ENCODE measurements around the gene MAP1B. TPM values are rescaled to one million over a fixed set of nuclear protein-coding genes. Genes with fewer than 3 reads are reported as not detected.

The MAP1B gene
- total and polyA plus RNA-seq, 9 of the 15 experiments (the other 6 are each of a cell fraction or from before 2014, with no cell fraction given): 5.2 to 66.1 (median 17.3) TPM

- TF ChIP-seq PCBP1 (IDR thresholded peaks at IDR 0.05; ENCODE audit: low read depth, low read length, poor library complexity, severe bottlenecking) (no peak), ETV5 (CRISPR knock-in tag; IDR thresholded peaks at IDR 0.05; ENCODE audit: low read depth) (no peak), ZNF280A (IDR thresholded peaks at IDR 0.05; ENCODE audit: low read depth, partially characterized antibody) (no peak), HINFP (tag; conservative IDR thresholded peaks at IDR 0.05; ENCODE audit: low read depth) (no peak), ZZZ3 (IDR thresholded peaks at IDR 0.05) (no peak), NR2C1 (IDR thresholded peaks at IDR 0.05) (no peak), NR2C1 (tag; IDR thresholded peaks at IDR 0.05) (no peak), STAT5A (IDR thresholded peaks at IDR 0.05; ENCODE audit: borderline replicate concordance, low read length) (no peak), CHD4 (IDR thresholded peaks at IDR 0.05; ENCODE audit: insufficient read depth, insufficient replicate concordance, low read depth, low read length, poor library complexity, severe bottlenecking) (no peak), NR2C2 (CRISPR knock-in tag; IDR thresholded peaks at IDR 0.05) (no peak), NR2C2 (tag; IDR thresholded peaks at IDR 0.05) (no peak), HMGXB4 (CRISPR knock-in tag; IDR thresholded peaks at IDR 0.05) (no peak)
- in situ Hi-C loops (cut with MboI): no loop called here
- ChIA-PET POLR2A (interaction anchor here (1.0 kb wide), 1 partner anchor 8 kb away, joined by 3 read pairs; no protein-coding TSS in a partner anchor), CTCF (ENCODE audit: low intra/inter-chr PET ratio) (no interaction called here)
- Histone ChIP-seq H3K4me3 (no peak overlapping the region), H4K20me1 (replicated peaks; ENCODE audit: control insufficient read depth, insufficient read depth, low read length) (no peaks in the 10 kb centered on the region), H3K9ac (ENCODE audit: insufficient read depth in 1 of 2, low read depth in 2 of 2, low read length in 2 of 2) (no peak overlapping the region), H3K27ac (ENCODE audit: extremely low read depth, low read depth, low read length) (no peak overlapping the region), H3K36me3 (ENCODE audit: control insufficient read depth, insufficient read depth, low read length) (peaks cover 17% of the 10 kb centered on the region; the same call in 2 of the 3 replicates), H3K4me1 (replicated peaks in 1 of 2; ENCODE audit: control insufficient read depth in 2 of 2, insufficient read depth in 2 of 2, low read length in 2 of 2) (peaks cover 3 to 14% of the 10 kb centered on the region in 2 experiments; a peak in 3 of 5 replicates), H3K4me2 (ENCODE audit: insufficient read depth, low read length) (no peak overlapping the region), H3K9me3 (replicated peaks; ENCODE audit: control insufficient read depth, insufficient read depth, low read depth, low read length) (no peaks in the 10 kb centered on the region), H3K9me1 (ENCODE audit: control insufficient read depth, insufficient read depth, low read length) (no peaks in the 10 kb centered on the region), H2AFZ (ENCODE audit: low read depth, low read length) (no peak overlapping the region), H3K27me3 (ENCODE audit: control insufficient read depth in 2 of 2, insufficient read depth in 2 of 2, low read length in 2 of 2) (no peaks in the 10 kb centered on the region), H3K79me2 (ENCODE audit: control insufficient read depth, insufficient read depth, low read length) (peaks cover 34% of the 10 kb centered on the region)
- ATAC-seq: no peak
- intact Hi-C loops (cut with micrococcal nuclease): no loop called here
- DNase-seq (ENCODE audit: extremely low read depth in 1 of 4, low spot score in 3 of 4): no peak
- 97% methylated on average over 5 of the region's 5 CpGs for WGBS (ENCODE audit: insufficient coverage, low coverage, missing lambda C conversion rate)
- FAIRE-seq: no peak
- no TSS peak for BruUV-seq (replicated peaks)
These were observed 145.4 kb downstream of the MAP1B start for GRCh38 chr5:72252574-72253155.

Measured in K562 (cell line).